Pancreas (tissue), 10 donors: ENCODE data around the gene GPR161. TPM values are rescaled to one million over a fixed set of nuclear protein-coding genes. Genes with fewer than 3 reads are reported as not detected.

ENCODE experiments used
- ATAC-seq, 4 donors: fragments of 200-7000 bp; cut with Tn5 transposase; one replicate each; pipeline versions ENCODE4 v1.8.0 to v1.9.1; 2020; ENCODE audit warnings: mild to moderate bottlenecking in 4 of 4, moderate library complexity in 4 of 4
- DNase-seq, 6 donors: peaks; one replicate each; pipeline ENCODE4 v3.0.0-alpha.2; 2020
- FAIRE-seq: peaks from 2 replicates; lab custom pipeline; 2012; peaks lifted over from hg19 to GRCh38; lab: Jason Lieb, UNC
- H3K27ac ChIP-seq, 4 donors: fragments of 200-600 bp; sonication (generic); 1 replicate in 3 of 4; 2 replicates in 1 of 4; pipeline versions ENCODE4 v1.5.0 to v1.8.0; 2020
- H3K27me3 ChIP-seq, 4 donors: fragments of 200-600 bp; one replicate each; pipeline ENCODE4 v1.8.0; 2021
- H3K36me3 ChIP-seq, 3 donors: fragments of 200-600 bp; sonication (generic) in 1 of 3; one replicate each; pipeline versions ENCODE4 v1.5.0 to v1.8.0; 2020 to 2021
- H3K4me1 ChIP-seq, 3 donors: fragments of 200-600 bp; one replicate each; pipeline ENCODE4 v1.8.0; 2021
- H3K4me3 ChIP-seq, 4 donors: fragments of 200-600 bp; sonication (generic) in 2 of 4; one replicate each; pipeline versions ENCODE4 v1.5.0 to v1.8.0; 2020 to 2021
- H3K9me3 ChIP-seq, 4 donors: fragments of 200-600 bp; one replicate each; pipeline ENCODE4 v1.8.0; 2021
- CTCF ChIP-seq, 4 donors: fragments of 200-600 bp; sonication (generic) in 3 of 4; IDR thresholded peaks; one replicate each; pipeline versions ENCODE4 v1.5.0 to v1.8.0; 2021; ENCODE audit warnings: antibody characterized with exemption in 4 of 4
- WGBS, 2 donors: extraction: QIAGEN DNeasy Blood & Tissue Kit; methylation state at CpG; one replicate each; pipeline ENCODE4 v1.1.7; 2013; 5-methylcytosine and 5-hydroxymethylcytosine counted together
- intact Hi-C, 3 donors: fragments of 100-400 bp; cut with DNase I; formaldehyde crosslinking; loops; one replicate each; pipeline versions ENCODE4 v1.11.1 to v1.14.2; 2022
- polyA plus RNA-seq, 2 donors: library from polyadenylated mRNA; stranded (reverse); fragments of 200-250 nt; gene quantifications; one replicate each; pipeline ENCODE4 v1.2.3, GENCODE V29; 2013
- total RNA-seq, 6 donors: library from RNA; stranded (reverse); fragmentation: NEBNext Ultra II Directional in 4 of 6; extraction: Animal tissue kit (Norgen Biotek cat#: 25700) in 4 of 6; gene quantifications; one replicate each; pipeline versions ENCODE4 v1.2.1 to v1.2.4, GENCODE V29; 2021 to 2023
- donor health status: healthy with polysubstance abuse.
- donor health status: DM: no; HTN: no; CAD: no; lungs with moderate emphysema.
- donor health status: DM: no; HTN: no; CAD: no.
- donor health status: control.
- donor health status: control.
- donor health status: Bipolar disorder and iron deficiency.
- donor health status: DM: yes; HTN: yes; CAD: no.
- donor health status: DM: no; HTN: no; CAD: no.
- donor health status: DM: no; HTN: no; CAD: no.
- donor health status: DM: yes; HTN: yes; CAD: no.

Gene GPR161
- total and polyA plus RNA-seq, 8 donors = 2.5 to 9.7 (median 9.0) TPM

- H3K4me1 ChIP-seq = no peaks in the 10 kb centered on the region
- intact Hi-C loops = no loop called here
- no peak overlapping the region for H3K4me3 ChIP-seq
- WGBS, 2 donors = 89 to 94% methylated on average over 1 of the region's 1 CpG
- no peak for DNase-seq
- no peaks in the 10 kb centered on the region for H3K27me3 ChIP-seq
- no peak overlapping the region for H3K27ac ChIP-seq
- no peak for TF ChIP-seq CTCF (IDR thresholded peaks at IDR 0.05)
- no peak for FAIRE-seq
- H3K9me3 ChIP-seq = no peaks in the 10 kb centered on the region
- H3K36me3 ChIP-seq = no peaks in the 10 kb centered on the region
- no peak for ATAC-seq
Observed at GRCh38 chr1:168102487-168102886, 34.2 kb downstream of the GPR161 start.

GRCh38 chr1:168101336-168101735 is 35.4 kb downstream of the GPR161 start:
- no peak for DNase-seq
- WGBS, 2 donors = 87% methylated on average over 8 of the region's 8 CpGs
- no peak for TF ChIP-seq CTCF (IDR thresholded peaks at IDR 0.05)
- ATAC-seq = no peak
- no peak overlapping the region for H3K4me3 ChIP-seq
- no peak for FAIRE-seq
- H3K4me1 ChIP-seq = no peaks in the 10 kb centered on the region
- intact Hi-C loops = no loop called here
- no peaks in the 10 kb centered on the region for H3K27me3 ChIP-seq
- no peaks in the 10 kb centered on the region for H3K36me3 ChIP-seq
- no peaks in the 10 kb centered on the region for H3K9me3 ChIP-seq
- H3K27ac ChIP-seq = no peak overlapping the region

DNA sequence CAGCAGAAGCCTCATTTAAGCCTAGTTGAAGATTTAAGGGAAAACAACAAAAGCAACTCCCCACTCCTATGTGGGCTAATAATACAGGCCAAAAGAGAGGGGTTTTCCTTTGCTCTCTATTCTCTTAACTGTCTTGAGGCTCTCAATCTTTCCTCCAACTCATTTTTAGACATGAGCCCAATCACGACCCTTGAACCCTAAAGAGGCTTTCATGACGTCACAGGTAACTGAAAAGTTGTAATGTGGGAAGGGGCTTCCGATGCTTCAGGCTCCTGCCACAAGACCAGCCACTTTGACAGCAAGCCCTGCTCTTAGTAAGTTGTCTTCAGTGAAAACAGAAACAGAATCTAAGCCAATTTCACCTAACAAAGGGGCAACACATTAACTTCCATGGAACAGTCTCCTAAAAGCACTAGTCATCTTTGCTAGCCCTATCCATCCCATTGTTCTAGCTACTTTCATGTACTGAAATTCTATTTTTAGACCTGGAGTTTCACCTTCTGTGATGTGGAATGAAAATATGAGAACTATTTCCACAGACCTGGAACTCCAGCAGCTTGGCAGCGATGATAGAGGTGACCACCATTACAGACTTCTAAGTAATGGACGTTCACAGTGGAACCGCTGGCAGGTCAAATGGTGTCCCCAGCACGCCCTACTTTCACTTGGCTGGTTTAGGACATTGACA is 36.3 kb downstream of the GPR161 start:
- H3K4me3 ChIP-seq = no peak overlapping the region
- no peaks in the 10 kb centered on the region for H3K9me3 ChIP-seq
- WGBS, 2 donors = 94% methylated on average over 7 of the region's 7 CpGs
- no peak for TF ChIP-seq CTCF (IDR thresholded peaks at IDR 0.05)
- ATAC-seq (no peak), DNase-seq (no peak), FAIRE-seq (no peak)
- intact Hi-C loops = no loop called here
- H3K4me1 ChIP-seq = no peaks in the 10 kb centered on the region
- H3K27ac ChIP-seq = no peak overlapping the region
- H3K36me3 ChIP-seq = no peaks in the 10 kb centered on the region
- no peaks in the 10 kb centered on the region for H3K27me3 ChIP-seq

DNA sequence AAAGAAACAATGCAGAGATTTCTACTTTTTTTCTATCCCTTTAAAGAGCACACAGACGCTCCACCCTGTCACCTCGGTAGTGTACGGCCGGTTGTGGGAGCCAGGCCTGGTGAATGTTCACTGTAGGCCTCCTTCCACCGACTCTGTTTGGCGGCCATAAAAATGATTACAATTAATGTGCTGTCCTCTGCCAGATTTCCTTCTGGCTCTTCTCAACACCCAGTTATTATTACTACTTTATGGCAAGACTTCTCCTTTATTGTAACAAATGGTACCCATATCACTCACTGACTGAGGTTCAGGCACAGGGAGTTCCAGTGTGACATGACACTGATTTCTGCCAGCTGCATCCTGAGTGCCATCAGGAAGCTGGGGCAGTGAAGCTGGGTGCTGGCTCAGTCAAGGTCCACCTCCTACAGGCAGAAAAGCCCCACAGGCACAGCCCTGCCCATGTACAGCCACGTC is 37.4 kb downstream of the GPR161 start:
- H3K27me3 ChIP-seq = no peaks in the 10 kb centered on the region
- WGBS, 2 donors = 86 to 90% methylated on average over 7 of the region's 7 CpGs
- intact Hi-C loops = no loop called here
- H3K4me1 ChIP-seq = no peaks in the 10 kb centered on the region
- H3K36me3 ChIP-seq = no peaks in the 10 kb centered on the region
- DNase-seq (no peak), FAIRE-seq (no peak), ATAC-seq (no peak)
- no peak overlapping the region for H3K4me3 ChIP-seq
- no peak overlapping the region for H3K27ac ChIP-seq
- no peak for TF ChIP-seq CTCF (IDR thresholded peaks at IDR 0.05)
- no peaks in the 10 kb centered on the region for H3K9me3 ChIP-seq

- intact Hi-C loops = no loop called here
- no peak for TF ChIP-seq CTCF (IDR thresholded peaks at IDR 0.05)
- FAIRE-seq = no peak
- H3K27me3 ChIP-seq = no peaks in the 10 kb centered on the region
- no peak for ATAC-seq
- DNase-seq = no peak
- H3K4me1 ChIP-seq = no peaks in the 10 kb centered on the region
- no peaks in the 10 kb centered on the region for H3K9me3 ChIP-seq
- H3K27ac ChIP-seq = no peak overlapping the region
- no peak overlapping the region for H3K4me3 ChIP-seq
- no peaks in the 10 kb centered on the region for H3K36me3 ChIP-seq
- 94 to 97% methylated on average over 15 of the region's 15 CpGs for WGBS, 2 donors
Observed at GRCh38 chr1:168098534-168099320, 38.0 kb downstream of the GPR161 start.
